ENCODE results near the gene HYI. TPM values are rescaled to one million over a fixed set of nuclear protein-coding genes. Genes with fewer than 3 reads are reported as not detected.
"Not testable (repeated sequence)": the region's sequence is repeated elsewhere in the genome, so short reads cannot be mapped to it uniquely, and the experiment has no call there.

Gene HYI
- total RNA-seq, 3 donors from 2014 or later: 4.2 to 5.8 (median 4.7) TPM

- ATAC-seq: no peak
- no peak for DNase-seq
- Mint-ChIP-seq H3K4me3 (no peak overlapping the region), H3K4me1 (ENCODE audit: low read depth) (no peaks in the 10 kb centered on the region), H3K9me3 (no peaks in the 10 kb centered on the region), H3K27me3 (ENCODE audit: low read depth) (no peaks in the 10 kb centered on the region), H3K36me3 (ENCODE audit: insufficient read depth) (peaks cover 19% of the 10 kb centered on the region)
Measured at GRCh38 chr1:43419627-43420425, 33.9 kb downstream of the HYI start.

DNA sequence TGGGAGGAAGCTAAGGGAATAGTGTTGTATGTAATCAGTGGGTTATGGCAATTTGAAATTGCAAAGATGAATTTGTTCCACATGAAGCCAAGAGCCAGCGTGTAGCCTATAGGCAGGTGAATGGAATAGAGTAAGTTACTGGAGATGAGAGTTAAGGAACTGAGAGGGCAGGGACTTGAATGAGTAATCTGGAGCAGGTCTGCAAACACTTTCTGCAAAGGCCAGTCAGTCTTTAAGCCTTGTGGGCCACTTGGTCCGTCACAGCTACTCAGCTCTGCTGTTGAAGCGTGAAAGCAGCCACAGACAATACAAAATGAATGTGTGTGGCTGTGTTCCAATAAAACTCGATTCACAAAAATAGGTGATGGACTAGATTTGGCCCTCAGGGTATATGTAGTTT, 34.9 kb downstream of the HYI start:
- Mint-ChIP-seq H3K4me3 (no peak overlapping the region), H3K36me3 (ENCODE audit: insufficient read depth) (peaks cover 22% of the 10 kb centered on the region), H3K9me3 (no peaks in the 10 kb centered on the region), H3K4me1 (ENCODE audit: low read depth) (no peaks in the 10 kb centered on the region), H3K27me3 (ENCODE audit: low read depth) (no peaks in the 10 kb centered on the region)
- ATAC-seq (no peak), DNase-seq (no peak)

GRCh38 chr1:43415901-43416300, 37.8 kb downstream of the HYI start:
- DNase-seq (no peak), ATAC-seq (no peak)
- peaks cover 8% of the 10 kb centered on the region for H3K36me3 Mint-ChIP-seq (ENCODE audit: insufficient read depth)
- no peaks in the 10 kb centered on the region for H3K27me3 Mint-ChIP-seq (ENCODE audit: low read depth)
- no peak overlapping the region for H3K4me3 Mint-ChIP-seq
- no peaks in the 10 kb centered on the region for H3K4me1 Mint-ChIP-seq (ENCODE audit: low read depth)
- no peaks in the 10 kb centered on the region for H3K9me3 Mint-ChIP-seq

- peak; percentile 84 to 89 for ATAC-seq
- Mint-ChIP-seq H3K27me3 (ENCODE audit: low read depth) (no peaks in the 10 kb centered on the region), H3K36me3 (ENCODE audit: insufficient read depth) (peaks cover 5% of the 10 kb centered on the region), H3K4me3 (no peak overlapping the region), H3K4me1 (ENCODE audit: low read depth) (no peaks in the 10 kb centered on the region), H3K9me3 (no peaks in the 10 kb centered on the region)
- DNase-seq: peak; percentile 58
Measured at GRCh38 chr1:43414634-43415223, 39.0 kb downstream of the HYI start.

DNA sequence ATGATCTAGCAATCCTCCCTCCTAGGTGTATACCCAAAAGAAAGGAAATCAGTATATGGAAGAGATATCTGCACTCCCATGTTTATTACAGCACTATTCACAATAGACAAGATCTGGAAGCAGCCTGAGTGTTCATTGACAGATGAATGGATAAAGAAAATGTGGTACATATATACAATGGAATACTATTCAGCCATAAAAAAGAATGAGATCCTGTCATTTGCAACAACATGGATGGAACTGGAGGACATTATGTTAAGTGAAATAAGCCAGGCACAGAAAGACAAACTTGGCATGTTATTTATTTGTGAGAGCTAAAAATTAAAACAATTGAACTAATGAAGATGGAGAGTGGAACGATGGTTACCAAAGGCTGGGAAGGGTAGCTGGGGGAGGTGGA, 40.3 kb downstream of the HYI start:
- H3K27me3 Mint-ChIP-seq (ENCODE audit: low read depth); H3K9me3 Mint-ChIP-seq; DNase-seq; H3K4me3 Mint-ChIP-seq; H3K4me1 Mint-ChIP-seq (ENCODE audit: low read depth); ATAC-seq: not testable (repeated sequence)
- peaks cover 15% of the 10 kb centered on the region for H3K36me3 Mint-ChIP-seq (ENCODE audit: insufficient read depth)

GRCh38 chr1:43410571-43410970, 43.2 kb downstream of the HYI start:
- peaks cover 25% of the 10 kb centered on the region for H3K36me3 Mint-ChIP-seq (ENCODE audit: insufficient read depth)
- no peaks in the 10 kb centered on the region for H3K27me3 Mint-ChIP-seq (ENCODE audit: low read depth)

GRCh38 chr1:43405876-43406234, 47.9 kb downstream of the HYI start:
- H3K4me1 Mint-ChIP-seq (ENCODE audit: low read depth): peaks cover 5% of the 10 kb centered on the region
- DNase-seq (no peak), ATAC-seq (no peak)
- H3K27me3 Mint-ChIP-seq (ENCODE audit: low read depth): no peaks in the 10 kb centered on the region
- no peak overlapping the region for H3K4me3 Mint-ChIP-seq
- no peaks in the 10 kb centered on the region for H3K9me3 Mint-ChIP-seq
- H3K36me3 Mint-ChIP-seq (ENCODE audit: insufficient read depth): peaks cover 36% of the 10 kb centered on the region

More at GRCh38 chr1:43410571-43410970, 43.2 kb downstream of the HYI start:
- DNase-seq (no peak), ATAC-seq (no peak)
- Mint-ChIP-seq H3K4me3 (no peak overlapping the region), H3K9me3 (no peaks in the 10 kb centered on the region), H3K4me1 (ENCODE audit: low read depth) (no peaks in the 10 kb centered on the region)

GRCh38 chr1:43405219-43405875, 48.4 kb downstream of the HYI start:
- H3K36me3 Mint-ChIP-seq (ENCODE audit: insufficient read depth): peaks cover 36% of the 10 kb centered on the region
- H3K4me1 Mint-ChIP-seq (ENCODE audit: low read depth): peaks cover 5% of the 10 kb centered on the region
- ATAC-seq (no peak), DNase-seq (no peak)
- H3K4me3 Mint-ChIP-seq: no peak overlapping the region
- no peaks in the 10 kb centered on the region for H3K9me3 Mint-ChIP-seq
- H3K27me3 Mint-ChIP-seq (ENCODE audit: low read depth): no peaks in the 10 kb centered on the region

DNA sequence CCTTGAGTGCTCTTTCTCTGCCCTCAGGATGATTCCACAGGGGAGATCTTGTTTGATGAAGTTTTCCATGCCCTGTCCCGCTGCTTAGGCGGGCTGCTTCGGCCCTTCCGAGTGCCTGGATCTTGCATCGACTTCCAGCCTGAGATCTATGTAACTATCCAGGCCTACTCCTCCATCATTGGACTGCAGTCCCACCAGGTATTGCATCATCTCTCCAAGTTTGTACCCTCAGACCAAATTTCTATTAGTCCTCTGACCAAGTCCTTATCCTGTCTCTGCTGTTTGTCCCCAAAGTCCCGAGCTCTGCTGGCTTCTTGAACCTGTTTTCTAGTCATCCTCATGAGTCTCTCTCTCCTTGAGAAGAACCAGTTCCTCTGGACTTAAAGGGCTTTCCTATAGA, 49.4 kb downstream of the HYI start:
- H3K4me3 Mint-ChIP-seq: no peak overlapping the region
- no peak for DNase-seq
- no peaks in the 10 kb centered on the region for H3K27me3 Mint-ChIP-seq (ENCODE audit: low read depth)
- peaks cover 5% of the 10 kb centered on the region for H3K4me1 Mint-ChIP-seq (ENCODE audit: low read depth)
- ATAC-seq: no peak
- peaks cover 35% of the 10 kb centered on the region for H3K36me3 Mint-ChIP-seq (ENCODE audit: insufficient read depth)
- no peaks in the 10 kb centered on the region for H3K9me3 Mint-ChIP-seq

DNA sequence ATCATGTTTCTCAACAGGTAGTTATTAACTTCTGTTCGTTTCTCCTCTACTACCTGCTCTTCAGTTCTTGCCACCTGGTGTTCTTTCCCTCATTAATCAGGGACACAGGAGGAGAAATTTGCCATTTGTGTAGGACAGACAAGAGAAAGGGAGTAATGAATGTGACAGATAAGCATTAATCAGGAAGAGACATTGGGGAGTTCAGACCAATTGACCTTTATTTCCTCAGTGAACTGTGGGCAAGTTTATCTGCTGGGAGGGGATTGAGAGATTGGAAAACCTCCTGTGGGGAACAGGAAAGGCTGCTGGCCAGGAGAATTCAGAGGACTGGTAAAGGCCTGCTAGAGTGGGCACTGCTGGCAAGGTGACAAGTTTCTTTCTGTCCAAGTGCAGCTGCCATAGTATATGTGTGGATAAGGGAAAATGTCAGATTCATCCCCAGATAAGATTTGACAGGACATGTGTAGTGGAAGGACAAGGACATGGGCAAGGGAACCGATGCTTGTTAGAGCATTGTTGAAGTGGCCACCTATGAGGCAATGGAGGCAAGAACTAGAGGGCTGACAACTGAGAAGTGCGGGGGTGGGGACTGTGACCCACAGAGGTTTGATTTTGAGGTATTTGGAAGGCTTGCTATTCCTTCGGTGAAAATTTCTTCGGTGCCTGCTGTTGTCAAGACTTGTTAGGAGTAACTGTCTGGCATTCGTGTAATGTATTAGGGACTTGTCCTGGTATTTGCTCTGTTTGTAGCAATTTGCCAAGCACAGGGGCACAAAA, 51.5 kb downstream of the HYI start:
- Mint-ChIP-seq H3K4me1 (ENCODE audit: low read depth) (peaks cover 8% of the 10 kb centered on the region), H3K9me3 (no peaks in the 10 kb centered on the region), H3K36me3 (ENCODE audit: insufficient read depth) (peaks cover 27% of the 10 kb centered on the region), H3K27me3 (ENCODE audit: low read depth) (no peaks in the 10 kb centered on the region), H3K4me3 (no peak overlapping the region)
- no peak for ATAC-seq
- DNase-seq: no peak

Other genes with a start within 250 kb of the HYI start
- not detected for gene TMEM125, start 183.9 kb downstream of the HYI start, total RNA-seq
- gene C1orf210, start 168.3 kb downstream of the HYI start, total RNA-seq: not detected
- gene TIE1, start 152.9 kb downstream of the HYI start, total RNA-seq: under 1 TPM; 0.18 to 0.27 (median 0.24) TPM
- not detected for gene MPL, start 116.1 kb downstream of the HYI start, total RNA-seq
- 10 to 100 TPM; 47.3 to 70.1 (median 60.3) TPM for gene CDC20, start 95.0 kb downstream of the HYI start, total RNA-seq
- gene ELOVL1, start 85.9 kb downstream of the HYI start, total RNA-seq: 10 to 100 TPM; 91.4 to 99.8 (median 92.8) TPM
- 10 to 100 TPM; 49.8 to 59.1 (median 50.4) TPM for gene MED8, start 64.1 kb downstream of the HYI start, total RNA-seq
- 10 to 100 TPM; 37.1 to 44.2 (median 39.5) TPM for gene SZT2, start 64.0 kb downstream of the HYI start, total RNA-seq
- gene PTPRF, start 77.0 kb upstream of the HYI start, total RNA-seq: under 1 TPM; 0.86 to 0.95 (median 0.92) TPM
- gene KDM4A, start 196.2 kb upstream of the HYI start, total RNA-seq: 10 to 100 TPM; 17.9 to 30.8 (median 27.5) TPM